NCI-H526 (cell line): ENCODE results near the gene FMNL3.
A peak's percentile ranks its signal among the peaks of the same experiment; 100 is the strongest.
"Not testable (repeated sequence)": the region's sequence is repeated elsewhere in the genome, so short reads cannot be mapped to it uniquely, and the experiment has no call there.

ENCODE experiments used
- DNase-seq, 2 experiments: peaks; one replicate each; lab custom pipeline; 2025; lab: John Stamatoyannopoulos, UW

Gene FMNL3, protein sequence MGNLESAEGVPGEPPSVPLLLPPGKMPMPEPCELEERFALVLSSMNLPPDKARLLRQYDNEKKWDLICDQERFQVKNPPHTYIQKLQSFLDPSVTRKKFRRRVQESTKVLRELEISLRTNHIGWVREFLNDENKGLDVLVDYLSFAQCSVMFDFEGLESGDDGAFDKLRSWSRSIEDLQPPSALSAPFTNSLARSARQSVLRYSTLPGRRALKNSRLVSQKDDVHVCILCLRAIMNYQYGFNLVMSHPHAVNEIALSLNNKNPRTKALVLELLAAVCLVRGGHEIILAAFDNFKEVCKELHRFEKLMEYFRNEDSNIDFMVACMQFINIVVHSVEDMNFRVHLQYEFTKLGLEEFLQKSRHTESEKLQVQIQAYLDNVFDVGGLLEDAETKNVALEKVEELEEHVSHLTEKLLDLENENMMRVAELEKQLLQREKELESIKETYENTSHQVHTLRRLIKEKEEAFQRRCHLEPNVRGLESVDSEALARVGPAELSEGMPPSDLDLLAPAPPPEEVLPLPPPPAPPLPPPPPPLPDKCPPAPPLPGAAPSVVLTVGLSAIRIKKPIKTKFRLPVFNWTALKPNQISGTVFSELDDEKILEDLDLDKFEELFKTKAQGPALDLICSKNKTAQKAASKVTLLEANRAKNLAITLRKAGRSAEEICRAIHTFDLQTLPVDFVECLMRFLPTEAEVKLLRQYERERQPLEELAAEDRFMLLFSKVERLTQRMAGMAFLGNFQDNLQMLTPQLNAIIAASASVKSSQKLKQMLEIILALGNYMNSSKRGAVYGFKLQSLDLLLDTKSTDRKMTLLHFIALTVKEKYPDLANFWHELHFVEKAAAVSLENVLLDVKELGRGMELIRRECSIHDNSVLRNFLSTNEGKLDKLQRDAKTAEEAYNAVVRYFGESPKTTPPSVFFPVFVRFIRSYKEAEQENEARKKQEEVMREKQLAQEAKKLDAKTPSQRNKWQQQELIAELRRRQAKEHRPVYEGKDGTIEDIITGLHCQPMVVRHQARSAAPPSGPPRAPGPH

DNA sequence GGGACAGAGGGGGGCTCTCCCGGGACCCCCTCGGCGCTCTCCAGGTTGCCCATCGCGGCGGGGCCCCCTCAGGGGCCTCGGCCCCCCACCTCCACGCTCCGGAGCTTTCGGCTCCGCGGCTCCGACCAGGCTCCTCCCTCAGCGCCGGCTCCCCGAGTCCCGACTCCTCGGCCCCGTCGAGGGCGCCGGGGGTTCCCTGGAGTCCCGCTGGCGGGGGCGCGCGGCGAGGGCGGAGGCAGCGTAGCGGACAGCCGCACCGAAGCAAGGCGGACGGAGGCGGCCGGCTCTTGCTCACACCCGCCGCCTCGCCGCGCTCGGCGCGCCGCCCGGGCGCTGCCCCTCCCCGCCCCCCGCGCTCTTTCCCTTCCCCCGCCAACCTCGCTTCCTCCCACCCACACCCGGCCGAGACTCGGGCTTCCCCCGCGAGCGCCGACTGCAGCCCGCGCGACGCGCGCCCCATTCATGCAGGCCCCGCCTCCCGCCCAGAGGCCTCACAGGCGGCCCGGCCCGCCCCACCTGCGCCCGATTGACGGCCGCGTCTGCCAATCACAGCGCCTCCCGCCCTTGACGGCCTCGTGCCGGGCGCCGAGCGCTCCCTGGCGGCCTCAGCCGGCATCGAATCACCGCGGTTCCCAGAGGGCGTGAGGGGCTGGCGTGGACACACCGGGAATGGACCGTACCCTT is at the start of gene FMNL3:
Gene FMNL3 (minus strand): TSS at position 278 of the 684 bp plus-strand sequence. CDS start 225 bp downstream, at position 53.
- DNase-seq: peak; percentile 53 to 96

DNA sequence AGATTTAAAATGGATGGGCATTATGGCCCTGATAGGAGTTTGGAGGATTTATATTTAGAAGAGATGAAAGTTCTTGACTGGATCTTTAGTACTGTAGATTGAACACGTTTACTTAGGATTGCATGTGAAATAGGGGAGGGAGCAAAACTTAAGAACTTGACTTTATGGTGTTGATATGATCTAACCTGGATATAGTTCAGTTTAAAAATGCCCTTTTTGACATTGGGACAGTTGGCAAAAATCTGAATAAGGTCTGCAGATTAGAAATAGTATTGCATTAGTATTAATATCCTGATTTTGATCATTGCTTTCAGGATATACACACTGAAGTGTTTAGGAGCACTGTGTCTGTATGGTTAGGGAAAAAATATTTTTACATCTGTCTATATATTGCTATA is 43.8 kb upstream of the FMNL3 start:
- DNase-seq: no peak

DNA sequence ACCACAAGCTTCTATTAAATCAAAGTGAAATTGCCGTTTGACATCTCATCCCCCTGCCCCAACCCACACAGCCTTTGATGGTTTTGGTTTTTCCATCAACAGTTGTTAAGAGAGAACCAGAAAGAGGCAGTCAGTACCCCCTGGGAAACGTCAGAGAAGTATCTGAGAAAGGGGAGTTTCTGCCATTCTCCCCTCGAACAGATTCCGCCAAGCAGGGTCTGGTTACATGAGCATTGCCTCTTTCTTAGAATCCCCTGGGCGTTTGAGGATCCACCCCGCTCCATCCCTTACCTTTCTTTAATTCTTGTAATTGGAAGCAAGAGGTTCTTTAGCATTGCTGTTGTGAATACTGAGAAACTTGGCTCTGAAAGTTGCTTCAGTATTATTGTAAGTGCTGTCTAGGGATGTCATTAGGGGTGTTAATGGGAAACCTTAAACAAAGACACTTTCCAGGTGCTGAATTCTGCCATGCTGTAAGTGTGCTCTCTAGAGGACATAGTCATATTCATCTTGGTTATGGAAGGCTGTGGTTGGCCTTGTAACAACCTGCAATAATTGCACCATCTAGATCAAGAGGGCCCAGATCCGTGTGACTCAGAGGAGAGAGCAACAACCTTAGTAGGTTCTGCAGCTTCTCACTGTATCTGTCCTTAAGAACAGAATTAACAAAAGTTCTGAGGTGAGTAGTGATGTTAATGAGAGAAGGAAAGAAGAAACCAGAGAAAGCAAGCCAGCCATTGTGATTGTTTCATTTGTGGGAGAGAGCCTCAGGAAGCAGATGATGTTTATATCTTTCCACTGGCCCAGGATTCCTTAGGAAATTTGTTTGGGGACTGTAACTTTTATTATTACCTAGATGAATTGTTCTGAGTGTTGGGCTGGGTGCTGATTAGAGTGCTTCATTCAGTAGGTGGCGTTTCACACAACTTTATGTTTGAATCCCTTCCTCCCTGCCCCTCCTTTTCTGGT is 43.1 kb upstream of the FMNL3 start:
- DNase-seq: no peak

DNA sequence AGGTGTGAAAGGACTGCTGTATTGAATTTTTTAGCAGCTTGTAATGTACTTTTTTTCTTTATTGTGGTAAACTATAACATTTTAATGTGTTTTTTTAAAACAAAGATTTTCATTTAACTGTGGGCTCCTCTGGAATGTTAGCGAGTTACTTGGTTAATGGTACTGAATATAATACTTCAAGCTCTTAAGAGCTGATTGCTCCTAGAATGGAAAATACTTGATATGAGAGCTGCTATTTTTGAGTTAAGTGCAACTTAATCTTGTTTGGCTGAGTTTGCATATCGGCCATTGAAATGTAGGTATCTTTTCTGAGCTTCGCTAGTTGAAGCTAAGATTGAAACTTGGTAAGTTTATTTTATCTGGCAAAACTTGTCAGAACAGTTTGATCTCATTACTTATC is 41.6 kb upstream of the FMNL3 start:
- DNase-seq: no peak

DNA sequence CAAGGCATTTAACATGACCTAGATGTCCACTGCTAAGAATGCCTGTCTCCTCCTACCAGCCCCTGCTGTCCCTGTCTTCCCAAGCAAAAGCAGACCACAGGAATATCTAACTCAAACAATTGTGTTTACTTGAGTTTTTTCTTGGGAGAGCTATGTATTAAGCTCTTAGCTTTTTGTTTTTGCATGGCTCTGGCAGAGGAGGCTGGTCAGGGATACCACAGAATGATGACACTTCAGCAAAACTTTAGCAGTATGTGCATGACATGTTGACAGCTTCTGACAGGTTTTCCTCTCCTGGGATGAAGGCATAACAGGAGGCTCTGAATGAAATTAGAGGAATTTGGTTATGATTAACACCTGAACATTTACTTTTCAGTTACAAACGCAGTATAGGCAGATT is 41.1 kb upstream of the FMNL3 start:
- no peak for DNase-seq

DNA sequence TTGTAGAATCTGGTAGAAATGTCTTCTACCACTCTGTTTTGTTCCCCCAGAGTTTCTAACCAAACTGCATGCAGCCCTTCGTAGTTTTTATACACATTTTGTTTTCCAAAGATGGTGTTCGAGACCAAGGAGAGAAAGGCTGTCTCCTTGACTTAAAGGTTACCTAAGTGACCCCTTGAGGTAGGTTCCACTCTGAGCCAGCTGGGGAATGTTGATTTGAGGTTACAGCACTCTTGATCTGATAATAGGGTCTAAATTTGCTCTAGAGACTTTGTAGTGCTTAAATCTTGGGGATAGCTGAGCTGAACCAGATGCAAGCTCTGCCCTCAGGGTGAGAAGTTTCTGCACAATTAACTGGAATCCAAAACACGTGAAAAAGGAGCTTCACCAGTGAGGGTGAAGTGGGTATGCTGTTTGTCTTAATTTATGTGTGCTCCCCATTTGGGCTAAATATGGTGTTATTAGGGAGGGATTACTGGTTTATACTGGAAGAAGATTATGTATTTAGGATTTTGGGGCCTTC is 37.2 kb upstream of the FMNL3 start:
- DNase-seq: no peak

DNA sequence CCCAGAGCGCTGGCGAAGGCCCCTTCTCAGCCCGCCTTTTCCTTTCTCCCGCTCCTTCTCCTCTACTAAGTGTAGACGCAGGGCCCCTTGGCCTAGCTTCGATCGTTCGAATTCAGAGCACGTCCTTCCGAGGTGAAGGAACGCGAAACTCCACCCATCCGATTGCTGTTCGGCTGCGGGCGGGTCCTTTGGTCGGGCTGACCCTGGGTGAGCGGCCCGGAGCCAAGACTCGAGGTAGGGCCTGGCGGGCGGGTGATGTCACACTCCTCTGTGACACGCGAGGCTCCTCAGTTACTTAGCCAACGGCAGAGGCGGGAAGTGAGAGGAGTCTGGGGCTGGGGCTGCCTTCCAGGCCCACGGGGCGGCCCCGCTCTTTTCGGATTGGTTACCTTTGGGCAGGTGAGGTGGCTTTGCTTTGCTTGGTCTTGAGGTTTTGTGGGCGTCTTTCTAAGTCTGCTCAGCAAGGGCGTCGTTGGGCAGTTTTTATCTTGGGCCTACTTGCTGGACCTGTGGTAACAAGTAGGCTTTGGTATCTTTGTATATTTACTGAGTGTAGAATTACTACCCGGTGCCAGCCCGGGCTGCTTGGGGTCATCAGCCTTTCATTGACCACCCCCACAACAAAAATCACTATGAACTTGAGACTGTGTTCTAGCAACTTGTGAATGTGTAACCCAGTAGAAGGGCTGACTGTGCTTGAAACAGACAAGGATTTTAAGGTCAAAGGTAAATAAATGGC is 34.8 kb upstream of the FMNL3 start:
- DNase-seq: peak; percentile 66 to 78

DNA sequence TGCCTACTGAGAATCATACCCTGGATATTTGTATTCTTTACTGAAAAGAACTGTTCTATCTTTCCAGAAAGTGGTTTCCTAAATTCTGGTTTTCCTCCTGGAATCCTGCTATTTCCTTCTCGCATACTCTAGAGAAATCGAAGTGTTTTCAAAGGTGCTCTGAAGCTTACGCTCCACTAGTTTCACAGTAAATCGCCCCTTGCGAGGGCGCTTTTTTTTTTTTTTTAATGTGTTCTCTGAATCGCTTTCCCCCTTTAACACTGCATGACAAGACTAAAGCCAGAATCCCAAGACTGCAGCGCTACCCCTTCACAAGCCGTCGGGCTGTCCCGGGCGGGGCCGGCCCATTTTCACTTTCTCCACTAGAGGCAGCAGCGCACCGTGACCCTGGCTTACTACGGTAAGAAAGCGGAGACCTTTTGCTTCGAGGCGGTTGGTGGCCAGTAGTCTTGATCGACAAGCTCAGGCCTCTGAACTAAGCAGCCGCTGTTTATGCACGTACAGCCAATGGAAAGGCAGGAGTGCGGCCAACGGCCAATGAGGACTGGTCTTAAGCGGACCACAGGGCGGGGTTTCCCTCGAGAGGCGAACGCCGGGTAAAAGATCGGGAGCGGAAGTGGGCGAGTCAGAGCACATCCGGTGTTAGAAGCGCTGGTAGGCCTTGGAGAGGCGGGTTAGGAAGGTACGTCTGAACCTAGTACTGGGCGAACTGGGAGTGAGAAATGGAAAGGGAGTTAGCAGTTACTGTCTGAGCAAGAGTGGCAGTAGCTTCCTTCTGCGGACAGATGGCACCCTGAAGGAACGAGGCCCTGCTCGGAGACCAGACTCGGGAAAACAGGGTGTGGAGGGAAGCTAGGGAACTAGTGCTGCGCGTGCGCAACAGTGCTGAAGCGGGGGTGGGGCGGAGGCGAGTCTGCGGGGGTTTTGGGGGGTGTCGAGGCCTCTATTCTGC is 34.0 kb upstream of the FMNL3 start, which contains the start of gene TMBIM6:
Gene TMBIM6 (plus strand): TSS at position 628 of the 952 bp plus-strand sequence. CDS start 10,937 bp downstream, outside the sequence.
- peak; percentile 100 for DNase-seq

DNA sequence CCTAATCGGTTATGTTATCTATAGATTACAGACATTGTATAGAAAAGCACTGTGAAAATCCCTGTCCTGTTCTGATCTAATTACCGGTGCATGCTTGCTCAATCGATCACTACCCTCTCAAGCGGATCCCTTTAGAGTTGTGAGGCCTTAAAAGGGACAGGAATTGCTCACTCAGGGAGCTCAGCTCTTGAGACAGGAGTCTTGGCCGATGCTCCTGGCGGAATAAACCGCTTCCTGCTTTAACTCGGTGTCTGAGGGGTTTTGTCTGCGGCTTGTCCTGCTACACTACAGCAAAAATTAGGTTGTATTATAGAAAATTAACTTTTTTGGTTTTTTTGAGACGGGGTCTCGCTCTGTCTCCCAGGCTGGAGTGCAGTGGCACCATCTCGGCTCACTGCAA is 33.1 kb upstream of the FMNL3 start:
- DNase-seq: not testable (repeated sequence)

DNA sequence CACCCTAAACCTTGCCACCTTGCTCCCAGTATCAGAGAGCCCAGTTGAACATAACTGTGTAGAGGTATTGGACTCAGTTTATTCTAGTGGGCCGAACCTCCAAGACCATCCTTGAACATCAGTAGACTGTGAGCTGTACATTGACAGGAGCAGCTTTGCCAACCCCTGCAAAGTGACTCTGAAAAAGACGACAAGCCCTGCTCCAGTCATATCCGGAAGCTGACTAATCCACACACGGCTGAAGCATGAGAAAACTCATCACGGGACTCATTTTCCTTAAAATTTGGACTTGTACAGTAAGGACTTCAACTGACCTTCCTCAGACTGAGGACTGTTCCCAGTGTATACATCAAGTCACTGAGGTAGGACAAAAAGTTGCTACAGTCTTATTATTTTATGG is 31.5 kb upstream of the FMNL3 start:
- not testable (repeated sequence) for DNase-seq

DNA sequence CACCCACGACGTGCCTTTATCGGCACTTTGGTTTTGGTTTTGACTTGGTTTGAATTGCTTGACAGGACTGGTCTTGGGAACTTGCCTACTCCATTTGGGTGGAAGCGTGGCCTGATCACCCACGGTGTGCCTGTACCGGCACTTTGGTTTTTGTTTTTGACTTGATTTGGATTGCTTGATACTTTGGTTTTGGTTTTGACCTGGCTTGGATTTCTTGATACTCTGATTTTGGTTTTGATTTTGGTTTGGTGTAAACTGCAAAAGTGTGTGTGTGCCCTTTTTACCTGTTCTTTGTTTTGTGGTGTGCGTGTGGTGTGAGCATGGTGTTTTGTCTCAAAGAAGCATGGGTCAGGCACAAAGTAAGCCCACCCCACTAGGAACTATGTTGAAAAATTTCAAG is 27.7 kb upstream of the FMNL3 start:
- DNase-seq: not testable (repeated sequence)

DNA sequence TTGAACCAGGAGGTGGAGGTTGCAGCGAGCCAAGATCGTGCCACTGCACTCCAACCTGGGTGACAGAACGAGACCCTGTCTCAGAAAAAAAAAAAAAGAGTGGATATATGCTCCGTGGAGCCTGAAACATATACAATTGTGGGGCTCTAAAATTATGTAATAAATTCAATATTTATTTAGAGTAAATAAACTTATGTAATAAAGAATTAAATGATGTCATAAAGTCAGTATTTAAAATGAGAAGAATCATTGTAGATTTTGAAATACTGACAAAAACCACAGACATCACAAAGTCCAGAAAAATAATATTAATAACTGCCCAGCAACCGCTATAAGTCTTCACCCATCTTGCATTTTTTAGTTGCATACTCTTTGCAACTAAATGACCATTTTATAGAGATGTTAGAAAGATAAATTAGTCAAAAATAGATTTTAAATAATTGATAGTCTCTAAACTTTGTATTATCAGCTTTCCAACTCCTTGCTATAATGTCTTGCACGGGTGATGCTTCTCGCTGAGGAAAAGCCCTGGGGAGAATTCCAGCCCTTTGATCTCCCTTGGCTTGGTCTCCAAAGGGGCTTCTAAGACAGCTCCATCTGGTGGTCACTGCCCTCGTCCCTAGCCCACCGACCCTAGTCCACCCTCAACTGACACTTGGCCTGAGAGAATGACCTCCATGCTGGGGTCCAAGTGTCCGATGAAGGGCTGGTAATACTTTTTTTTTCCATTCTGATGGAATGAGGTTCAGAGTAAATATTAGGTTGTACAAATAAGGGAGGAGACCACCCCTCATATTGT is 26.2 kb upstream of the FMNL3 start:
- DNase-seq: no peak

DNA sequence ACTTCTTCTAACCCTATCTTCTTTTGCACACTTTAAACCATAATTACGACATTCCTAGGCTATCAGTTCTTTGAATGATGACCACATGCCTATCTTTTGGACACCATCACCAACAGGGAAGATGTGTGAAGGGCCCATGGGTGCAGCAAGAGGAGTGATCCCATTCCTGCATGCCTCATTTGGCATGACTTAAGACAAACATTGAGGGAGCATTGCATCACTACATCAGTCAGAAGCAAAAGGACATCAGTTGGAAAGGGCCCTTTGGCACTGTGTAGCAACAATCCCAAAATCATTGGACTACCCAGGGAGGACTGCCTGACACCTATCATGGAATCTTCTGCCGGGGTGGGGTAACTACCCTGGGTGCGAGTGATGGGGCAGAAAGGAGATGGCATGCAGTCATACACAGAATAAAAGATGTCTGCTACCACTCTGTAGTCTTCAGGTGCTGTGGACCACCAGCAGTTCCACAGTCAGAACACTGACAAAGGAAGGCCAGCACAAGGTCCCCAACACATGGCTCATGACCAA is 23.4 kb upstream of the FMNL3 start:
- DNase-seq: no peak

DNA sequence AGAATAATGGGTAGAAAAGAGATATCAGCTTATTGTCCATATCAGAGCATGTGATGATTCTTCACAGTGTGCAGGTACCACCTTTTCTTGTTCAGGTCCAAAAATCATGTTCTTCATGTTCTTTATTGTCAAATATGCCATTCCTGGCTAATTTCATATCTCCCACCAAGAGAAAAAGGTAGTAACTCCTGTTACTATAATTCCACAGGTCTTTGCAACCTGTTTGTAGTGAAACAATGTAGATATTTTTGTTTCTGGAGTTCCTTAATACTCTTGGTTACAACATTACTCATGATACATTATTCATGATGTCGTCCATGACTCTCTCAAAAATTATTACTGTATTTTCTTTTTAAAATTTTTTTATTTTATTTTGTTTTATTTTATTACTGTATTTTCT is 22.8 kb upstream of the FMNL3 start:
- DNase-seq: no peak

DNA sequence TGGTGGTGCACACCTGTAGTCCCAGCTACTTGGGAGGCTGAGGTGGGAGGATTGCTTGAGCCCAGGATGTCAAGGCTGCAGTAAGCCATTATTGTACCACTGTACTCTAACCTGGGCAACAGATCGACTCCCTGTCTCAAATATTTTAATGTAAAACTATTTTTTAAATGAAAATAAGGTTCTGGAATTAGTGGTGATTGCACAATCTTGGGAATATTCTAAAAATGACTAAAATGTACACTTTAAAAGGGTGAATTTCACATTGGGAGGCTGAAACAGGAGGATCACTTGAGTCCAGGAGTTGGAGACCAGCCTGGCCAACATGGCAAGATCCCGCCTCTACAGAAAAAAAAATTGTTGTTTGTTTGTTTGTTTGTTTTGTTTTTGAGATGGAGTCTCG is 21.2 kb upstream of the FMNL3 start:
- DNase-seq: no peak

DNA sequence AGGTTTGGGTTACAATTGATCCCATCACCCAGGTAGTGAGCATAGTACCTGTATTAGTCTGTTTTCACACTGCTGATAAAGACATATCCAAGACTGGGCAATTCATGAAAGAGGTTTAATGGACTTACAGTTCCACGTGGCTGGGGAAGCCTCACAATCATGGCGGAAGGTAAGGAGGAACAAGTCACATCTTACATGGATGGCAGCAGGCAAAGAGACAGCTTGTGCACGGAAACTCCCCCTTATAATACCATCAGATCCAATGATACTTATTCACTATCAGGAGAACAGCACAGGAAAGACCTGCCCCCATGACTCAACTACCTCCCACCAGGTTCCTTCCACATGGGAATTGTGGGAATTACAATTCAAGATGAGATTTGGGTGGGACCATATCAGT is 14.2 kb upstream of the FMNL3 start:
- not testable (repeated sequence) for DNase-seq

DNA sequence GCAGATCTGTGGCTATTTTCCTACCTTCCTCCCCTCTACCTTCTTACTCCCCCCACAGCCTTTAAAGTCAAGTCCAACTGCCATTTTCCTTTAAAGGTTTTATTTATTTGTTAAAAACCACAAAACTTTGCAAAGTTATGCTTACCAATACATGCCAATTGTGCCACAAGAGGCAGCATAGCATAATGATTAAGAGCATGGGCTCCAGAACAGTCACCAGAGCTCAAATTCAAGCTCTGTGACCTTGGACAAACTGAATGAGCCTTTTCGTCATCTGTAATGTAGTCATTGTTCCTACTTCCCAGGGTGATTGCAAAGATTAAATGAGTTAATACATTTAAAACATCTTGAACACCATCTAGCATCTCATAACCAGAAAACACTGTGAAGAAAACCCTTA is 13.0 kb upstream of the FMNL3 start:
- DNase-seq: no peak

DNA sequence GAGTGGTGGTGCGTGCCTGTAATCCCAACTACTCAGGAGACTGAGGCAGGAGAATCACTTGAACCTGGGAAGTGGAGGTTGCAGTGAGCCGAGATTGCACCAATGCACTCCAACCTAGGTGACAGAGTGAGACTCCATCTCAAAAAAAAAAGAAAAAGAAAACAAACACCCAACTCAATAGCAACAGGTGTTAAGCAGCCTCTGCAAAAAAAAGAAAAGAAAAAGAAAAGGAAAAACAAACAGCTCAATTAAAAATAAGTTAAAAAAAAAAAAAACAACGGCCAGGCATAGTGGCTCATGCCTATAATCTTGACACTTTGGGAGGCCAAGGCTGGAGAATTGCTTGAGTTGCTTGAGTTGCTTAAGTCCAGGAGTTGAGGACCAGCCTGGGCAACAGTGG is 10.6 kb upstream of the FMNL3 start:
- not testable (repeated sequence) for DNase-seq
